Urinary bladder (tissue), 4 donors: ENCODE measurements around the gene RNF10. TPM values are rescaled to one million over a fixed set of nuclear protein-coding genes. Genes with fewer than 3 reads are reported as not detected.
A peak's percentile ranks its signal among the peaks of the same experiment; 100 is the strongest.
"Not testable (repeated sequence)": the region's sequence is repeated elsewhere in the genome, so short reads cannot be mapped to it uniquely, and the experiment has no call there.

Experiments used
- DNase-seq: peaks from one replicate; pipeline ENCODE4 v3.0.0-alpha.2; 2015; ENCODE audit errors: extremely low spot score
- H3K27ac ChIP-seq: one replicate; pipeline ENCODE4 v1.5.1; 2013; ENCODE audit warnings: low read depth, mild to moderate bottlenecking, moderate library complexity
- H3K36me3 ChIP-seq: one replicate; pipeline ENCODE4 v1.6.1; 2013; ENCODE audit warnings: mild to moderate bottlenecking, moderate library complexity; ENCODE audit not compliant: insufficient read depth
- H3K4me1 ChIP-seq: one replicate; pipeline ENCODE4 v1.6.1; 2013; ENCODE audit warnings: mild to moderate bottlenecking, moderate library complexity; ENCODE audit not compliant: insufficient read depth
- H3K4me3 ChIP-seq: one replicate; pipeline ENCODE4 v1.5.1; 2013; ENCODE audit warnings: low read depth, low read length
- WGBS: extraction: QIAGEN DNeasy Blood & Tissue Kit; methylation state at CpG from one replicate; pipeline ENCODE4 v1.1.7; 2013; 5-methylcytosine and 5-hydroxymethylcytosine counted together
- polyA plus RNA-seq: library from polyadenylated mRNA; stranded (reverse); fragments of 200-250 nt; gene quantifications from one replicate; pipeline ENCODE4 v1.2.3, GENCODE V29; 2013
- total RNA-seq: library from RNA; depleted of rRNA; stranded (reverse); fragments of >200 nt; gene quantifications from one replicate; pipeline ENCODE4 v1.2.3, GENCODE V29; 2014
- donor health status: healthy with polysubstance abuse.
- donor health status: healthy.

The RNF10 gene
- total and polyA plus RNA-seq, 2 donors: 86.6 to 98.4 TPM

- Histone ChIP-seq H3K4me3 (no peak overlapping the region), H3K36me3 (no peaks in the 10 kb centered on the region), H3K4me1 (peaks cover 1% of the 10 kb centered on the region), H3K27ac (no peak overlapping the region)
- 76% methylated on average over 3 of the region's 3 CpGs for WGBS
- no peak for DNase-seq
Observed at GRCh38 chr12:120498870-120499515, 35.2 kb upstream of the RNF10 start.

GRCh38 chr12:120500581-120500980 is 33.6 kb upstream of the RNF10 start:
- Histone ChIP-seq H3K27ac (no peak overlapping the region), H3K4me3 (no peak overlapping the region), H3K36me3 (peaks cover 1% of the 10 kb centered on the region), H3K4me1 (peaks cover 1% of the 10 kb centered on the region)
- DNase-seq: no peak
- 66% methylated on average over 1 of the region's 1 CpG for WGBS

DNA sequence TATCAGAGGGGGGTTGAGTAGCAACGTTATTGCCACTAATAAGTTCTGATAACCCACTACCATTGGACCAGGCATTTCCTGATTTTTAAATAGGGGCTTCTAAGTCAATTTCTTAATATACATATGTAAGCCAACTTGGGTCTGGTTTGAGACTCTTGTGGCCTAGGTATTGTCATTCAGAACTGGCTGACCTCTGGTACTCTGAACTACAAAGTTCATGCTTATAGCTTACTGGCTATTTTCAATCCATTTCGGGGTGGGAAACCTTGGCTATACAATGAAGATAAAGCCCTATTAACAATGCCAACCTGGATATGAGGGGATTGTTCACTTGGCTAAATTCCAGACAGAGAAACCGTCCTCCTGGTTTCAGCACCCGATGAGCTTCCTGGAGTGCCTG is 29.6 kb upstream of the RNF10 start:
- Histone ChIP-seq H3K4me1 (peaks cover 1% of the 10 kb centered on the region), H3K4me3 (no peak overlapping the region), H3K36me3 (peaks cover 9% of the 10 kb centered on the region), H3K27ac (no peak overlapping the region)
- WGBS: 75% methylated on average over 4 of the region's 4 CpGs
- DNase-seq: no peak

DNA sequence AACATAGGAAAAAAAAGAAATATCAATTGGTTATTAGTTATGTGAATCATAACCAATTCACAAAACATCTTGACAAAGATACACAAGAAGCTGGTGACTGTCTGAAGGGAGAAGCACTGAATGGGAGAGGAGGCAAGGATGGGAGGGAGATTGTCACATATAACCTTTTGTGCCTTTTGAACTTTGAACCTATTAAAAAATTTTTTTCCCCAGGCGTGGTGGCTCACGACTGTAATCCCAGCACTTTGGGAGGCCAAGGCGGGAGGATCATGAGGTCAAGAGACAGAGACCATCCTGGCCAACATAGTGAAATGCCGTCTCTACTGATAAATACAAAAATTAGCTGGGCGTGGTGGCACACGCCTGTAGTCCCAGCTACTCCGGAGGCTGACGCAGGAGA is 25.6 kb upstream of the RNF10 start:
- WGBS: 95% methylated on average over 8 of the region's 8 CpGs
- no peak overlapping the region for H3K27ac ChIP-seq
- H3K4me3 ChIP-seq: no peak overlapping the region
- H3K4me1 ChIP-seq: no peaks in the 10 kb centered on the region
- peaks cover 12% of the 10 kb centered on the region for H3K36me3 ChIP-seq
- DNase-seq: no peak

DNA sequence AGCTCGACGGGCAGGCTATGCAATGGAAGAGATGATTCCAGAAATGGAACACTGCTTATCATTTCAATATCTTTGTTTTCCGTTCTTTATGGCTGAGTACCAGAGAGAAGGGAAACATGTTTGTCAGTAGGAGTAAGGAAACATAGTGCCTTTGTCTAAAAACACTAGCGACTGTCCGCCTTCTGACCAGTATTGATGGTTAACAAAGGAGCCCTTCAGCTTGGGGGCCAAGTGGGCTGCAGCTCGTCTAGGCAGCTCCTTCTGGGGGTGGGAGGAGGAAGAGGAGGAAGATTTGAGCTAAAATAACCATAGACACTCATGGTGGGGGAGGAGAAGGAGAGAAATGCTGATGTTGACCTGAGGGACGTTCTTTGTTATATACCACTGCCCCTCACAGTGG is 20.2 kb upstream of the RNF10 start:
- Histone ChIP-seq H3K27ac (no peak overlapping the region), H3K4me1 (no peaks in the 10 kb centered on the region), H3K4me3 (no peak overlapping the region), H3K36me3 (peaks cover 9% of the 10 kb centered on the region)
- WGBS: 89% methylated on average over 7 of the region's 7 CpGs
- no peak for DNase-seq

DNA sequence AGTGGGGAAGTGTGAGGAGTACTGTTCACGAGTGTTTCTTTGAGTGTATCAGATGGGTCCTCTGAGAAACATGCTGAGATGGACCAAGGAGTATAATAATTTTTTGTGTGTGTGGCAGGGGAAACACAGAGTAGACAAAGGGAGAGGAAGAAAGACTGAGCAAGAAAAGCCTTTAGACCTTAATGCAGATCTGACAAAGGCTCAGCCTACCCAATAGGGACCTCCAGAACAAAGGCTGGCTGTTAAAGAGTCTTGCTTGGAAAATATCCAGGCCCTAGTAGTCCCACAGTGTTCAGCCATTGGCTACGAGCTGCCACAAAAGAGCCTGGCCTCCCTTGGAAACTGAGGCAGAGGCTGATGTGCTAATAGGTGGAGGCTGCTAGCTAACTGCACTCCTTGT is 18.7 kb upstream of the RNF10 start:
- Histone ChIP-seq H3K27ac (no peak overlapping the region), H3K4me3 (no peak overlapping the region), H3K36me3 (peaks cover 6% of the 10 kb centered on the region), H3K4me1 (no peaks in the 10 kb centered on the region)
- DNase-seq: no peak
- WGBS: 89% methylated on average over 2 of the region's 2 CpGs

- not testable (repeated sequence) for H3K36me3 ChIP-seq, H3K27ac ChIP-seq, H3K4me1 ChIP-seq, H3K4me3 ChIP-seq, DNase-seq
- 97% methylated on average over 8 of the region's 8 CpGs for WGBS
Observed at GRCh38 chr12:120519324-120519723, 14.8 kb upstream of the RNF10 start.

GRCh38 chr12:120522568-120522967 is 11.6 kb upstream of the RNF10 start:
- Histone ChIP-seq H3K27ac (no peak overlapping the region), H3K4me3 (no peak overlapping the region), H3K4me1 (no peaks in the 10 kb centered on the region), H3K36me3 (no peaks in the 10 kb centered on the region)
- 92% methylated on average over 9 of the region's 9 CpGs for WGBS
- no peak for DNase-seq

DNA sequence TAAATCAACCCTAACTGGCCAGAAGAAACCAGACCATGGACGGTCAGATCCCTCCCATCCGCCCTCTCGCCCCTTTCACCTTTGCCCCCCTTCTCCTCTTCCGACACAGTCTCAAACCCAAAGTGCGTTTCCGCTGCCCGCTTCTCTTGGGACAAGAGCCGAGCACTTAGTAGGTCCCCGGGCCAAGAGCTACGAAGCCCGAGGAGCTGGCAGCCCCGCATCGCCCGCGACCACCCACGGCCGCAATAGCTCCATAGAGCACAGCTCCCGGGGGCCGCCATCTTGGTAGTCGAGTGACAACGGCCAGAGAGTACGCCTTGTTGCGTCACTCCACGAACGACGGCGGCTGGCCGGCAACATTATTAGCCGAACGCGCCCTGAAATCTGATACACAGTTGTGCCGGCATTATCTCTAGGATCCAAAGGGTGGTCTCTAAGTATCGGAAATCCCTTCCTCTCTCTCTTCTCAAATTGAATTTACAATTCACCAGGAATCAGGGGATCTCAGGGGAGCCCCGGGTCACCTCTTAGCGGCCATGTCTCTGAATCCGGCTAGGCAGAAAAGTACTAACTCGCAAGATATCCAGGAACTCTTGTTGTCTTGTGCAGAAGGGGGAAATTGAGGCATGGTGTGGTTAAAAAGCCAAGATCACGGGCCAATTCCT is 5.2 kb upstream of the RNF10 start, which contains the start of gene COQ5:
COQ5 (minus strand) TSS at position 298 of the 665 bp plus-strand sequence; CDS start at position 281, 17 bp downstream.
- Histone ChIP-seq H3K4me1 (no peaks in the 10 kb centered on the region), H3K4me3 (peak within 1 kb of the TSS; percentile 83), H3K27ac (peak within 1 kb of the TSS; percentile 98), H3K36me3 (no peaks in the 10 kb centered on the region)
- WGBS: under 1% methylated on average over 38 of the region's 38 CpGs
- peak; percentile 91 for DNase-seq

GRCh38 chr12:120529641-120530417 is 4.3 kb upstream of the RNF10 start:
- 27% methylated on average over 19 of the region's 19 CpGs for WGBS
- Histone ChIP-seq H3K27ac (no peak overlapping the region), H3K36me3 (no peaks in the 10 kb centered on the region), H3K4me1 (no peaks in the 10 kb centered on the region), H3K4me3 (peak overlapping the region; percentile 83)
- DNase-seq: peak; percentile 53

GRCh38 chr12:120530418-120530761 is 3.8 kb upstream of the RNF10 start:
- not testable (repeated sequence) for DNase-seq, H3K4me1 ChIP-seq, H3K36me3 ChIP-seq, H3K27ac ChIP-seq
- peak overlapping the region; percentile 83 for H3K4me3 ChIP-seq

GRCh38 chr12:120532701-120533238 is 1.4 kb upstream of the RNF10 start:
- Histone ChIP-seq H3K4me1 (peaks cover 3% of the 10 kb centered on the region), H3K36me3 (no peaks in the 10 kb centered on the region), H3K27ac (no peak overlapping the region), H3K4me3 (no peak overlapping the region)
- 86% methylated on average over 4 of the region's 4 CpGs for WGBS
- DNase-seq: no peak

DNA sequence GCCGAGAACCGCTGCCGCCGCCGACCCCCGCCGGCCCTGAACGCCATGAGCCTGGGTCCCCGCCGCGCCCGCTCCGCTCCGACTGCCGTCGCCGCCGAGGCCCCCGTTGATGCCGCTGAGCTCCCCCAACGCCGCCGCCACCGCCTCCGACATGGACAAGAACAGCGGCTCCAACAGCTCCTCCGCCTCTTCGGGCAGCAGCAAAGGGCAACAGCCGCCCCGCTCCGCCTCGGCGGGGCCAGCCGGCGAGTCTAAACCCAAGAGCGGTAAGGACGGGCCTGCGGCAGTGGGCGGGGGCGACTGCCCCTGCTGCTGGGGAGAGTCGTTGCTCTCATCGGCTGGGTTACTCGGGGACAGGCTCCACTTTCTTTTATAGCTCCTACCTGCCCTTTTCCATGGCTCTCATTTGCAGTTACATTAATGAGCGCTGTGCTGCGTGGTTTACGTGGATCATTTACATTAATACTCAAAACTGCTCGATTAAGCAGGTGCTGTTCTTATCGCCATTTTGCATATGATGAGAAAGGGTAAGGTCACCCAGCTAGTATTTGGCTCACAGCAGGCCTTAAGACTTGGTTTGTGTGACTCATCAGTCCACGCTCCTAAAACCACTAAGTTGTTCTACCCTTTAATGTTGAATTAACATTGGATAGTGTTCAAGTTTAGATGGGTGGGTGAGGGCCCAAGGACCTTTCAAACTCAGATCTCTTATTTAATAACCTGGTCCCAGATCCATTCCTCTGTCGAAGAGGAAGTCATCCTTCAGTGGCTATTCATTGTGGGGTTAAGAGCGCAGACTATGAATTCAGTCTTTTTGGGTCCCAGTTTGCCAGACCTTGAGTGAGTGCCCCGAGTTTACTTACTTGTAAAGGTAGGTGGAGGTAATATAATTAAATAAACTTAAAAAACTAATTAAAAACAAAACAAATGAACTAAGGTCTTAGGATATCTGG is 823 bp downstream of the RNF10 start:
- Histone ChIP-seq H3K36me3 (no peaks in the 10 kb centered on the region), H3K27ac (peak overlapping the region; percentile 78), H3K4me1 (peaks cover 8% of the 10 kb centered on the region), H3K4me3 (peak overlapping the region; percentile 85)
- DNase-seq: no peak
- 1% methylated on average over 52 of the region's 52 CpGs for WGBS
